CD4-positive, alpha-beta T cell treated with Interleukin-4 for 4 hours (primary cell): ENCODE results near the gene SCT.

ENCODE experiments used
- DNase-seq: peaks from one replicate; pipeline ENCODE4 v3.0.0-alpha.2; 2020

SCT gene

DNA sequence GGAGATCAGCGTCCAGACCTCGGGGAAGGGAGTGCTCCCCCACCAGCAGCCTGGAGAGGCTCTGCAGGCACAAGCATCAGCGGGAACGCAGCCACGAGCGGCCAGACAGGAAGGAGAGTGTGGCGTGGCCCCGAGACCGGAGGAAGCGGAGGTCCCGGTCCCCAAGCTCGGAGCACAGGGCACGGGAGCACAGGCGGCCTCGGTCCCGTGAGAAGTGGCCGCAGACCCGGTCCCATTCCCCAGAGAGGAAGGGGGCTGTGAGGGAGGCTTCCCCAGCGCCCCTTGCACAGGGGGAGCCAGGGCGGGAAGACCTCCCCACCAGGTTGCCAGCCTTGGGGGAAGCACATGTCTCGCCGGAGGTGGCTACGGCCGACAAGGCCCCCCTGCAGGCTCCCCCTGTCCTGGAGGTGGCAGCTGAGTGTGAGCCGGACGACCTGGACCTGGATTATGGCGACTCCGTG is 18.2 kb downstream of the SCT start:
- no peak for DNase-seq

DNA sequence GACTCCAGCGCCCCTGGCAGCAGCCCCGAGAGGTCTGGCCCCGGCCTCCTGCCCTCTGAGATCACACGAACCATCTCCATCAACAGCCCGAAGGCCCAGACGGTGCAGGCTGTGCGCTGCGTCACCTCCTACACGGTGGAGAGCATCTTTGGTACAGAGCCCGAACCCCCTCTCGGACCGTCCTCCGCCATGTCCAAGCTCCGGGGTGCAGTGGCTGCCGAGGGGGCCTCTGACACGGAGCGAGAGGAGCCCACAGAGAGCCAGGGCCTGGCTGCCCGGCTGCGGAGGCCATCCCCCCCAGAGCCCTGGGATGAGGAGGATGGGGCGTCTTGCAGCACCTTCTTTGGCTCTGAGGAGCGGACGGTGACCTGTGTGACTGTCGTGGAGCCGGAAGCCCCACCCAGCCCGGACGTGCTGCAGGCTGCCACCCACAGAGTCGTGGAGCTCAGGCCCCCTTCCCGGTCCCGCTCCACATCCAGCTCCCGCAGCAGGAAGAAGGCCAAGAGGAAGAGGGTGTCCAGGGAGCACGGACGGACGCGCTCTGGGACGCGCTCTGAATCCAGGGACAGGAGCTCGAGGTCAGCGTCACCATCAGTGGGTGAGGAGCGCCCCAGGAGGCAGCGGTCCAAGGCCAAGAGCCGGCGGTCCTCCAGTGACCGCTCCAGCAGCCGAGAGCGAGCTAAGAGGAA is 18.9 kb downstream of the SCT start:
- no peak for DNase-seq

DNA sequence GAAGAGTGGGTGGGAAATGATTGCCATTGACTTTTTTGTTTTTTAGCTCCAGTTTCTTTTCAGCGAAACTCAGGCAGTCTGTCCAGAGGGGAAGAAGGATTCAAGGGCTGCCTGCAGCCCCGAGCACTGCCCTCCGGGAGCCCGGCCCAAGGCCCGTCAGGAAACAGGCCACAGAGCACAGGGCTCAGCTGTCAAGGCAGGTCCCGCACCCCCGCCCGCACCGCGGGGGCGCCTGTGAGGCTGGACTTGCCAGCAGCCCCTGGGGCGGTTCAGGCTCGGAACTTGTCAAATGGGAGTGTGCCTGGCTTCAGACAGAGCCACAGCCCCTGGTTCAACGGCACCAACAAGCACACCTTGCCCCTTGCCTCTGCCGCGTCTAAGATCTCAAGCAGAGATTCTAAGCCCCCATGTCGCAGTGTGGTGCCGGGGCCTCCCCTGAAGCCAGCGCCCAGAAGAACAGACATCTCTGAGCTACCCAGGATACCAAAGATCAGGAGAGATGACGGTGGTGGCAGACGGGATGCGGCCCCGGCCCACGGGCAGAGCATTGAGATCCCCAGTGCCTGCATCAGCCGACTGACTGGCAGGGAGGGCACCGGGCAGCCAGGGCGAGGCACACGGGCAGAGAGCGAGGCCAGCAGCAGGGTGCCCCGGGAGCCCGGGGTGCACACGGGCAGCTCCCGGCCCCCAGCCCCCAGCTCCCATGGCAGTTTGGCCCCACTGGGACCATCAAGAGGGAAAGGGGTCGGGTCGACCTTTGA is 19.8 kb downstream of the SCT start:
- no peak for DNase-seq

DNA sequence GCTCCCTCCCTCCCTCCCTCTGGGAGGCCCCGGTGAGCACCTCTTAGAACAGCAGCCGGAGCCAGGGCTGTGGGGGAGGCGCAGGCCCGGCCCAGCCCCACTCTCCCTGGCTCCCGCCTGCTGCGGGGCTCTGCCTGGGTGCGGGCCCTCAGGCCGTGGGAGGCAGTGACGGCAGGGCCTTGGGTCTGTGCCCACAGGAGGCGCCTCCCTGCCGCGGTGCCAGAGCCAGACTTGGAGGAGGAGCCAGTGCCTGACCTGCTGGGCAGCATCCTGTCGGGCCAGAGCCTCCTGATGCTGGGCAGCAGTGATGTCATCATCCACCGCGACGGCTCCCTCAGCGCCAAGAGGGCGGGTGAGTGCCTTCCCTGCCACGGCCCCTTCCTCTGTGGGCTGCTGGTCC is 20.7 kb downstream of the SCT start:
- DNase-seq, result no peak

DNA sequence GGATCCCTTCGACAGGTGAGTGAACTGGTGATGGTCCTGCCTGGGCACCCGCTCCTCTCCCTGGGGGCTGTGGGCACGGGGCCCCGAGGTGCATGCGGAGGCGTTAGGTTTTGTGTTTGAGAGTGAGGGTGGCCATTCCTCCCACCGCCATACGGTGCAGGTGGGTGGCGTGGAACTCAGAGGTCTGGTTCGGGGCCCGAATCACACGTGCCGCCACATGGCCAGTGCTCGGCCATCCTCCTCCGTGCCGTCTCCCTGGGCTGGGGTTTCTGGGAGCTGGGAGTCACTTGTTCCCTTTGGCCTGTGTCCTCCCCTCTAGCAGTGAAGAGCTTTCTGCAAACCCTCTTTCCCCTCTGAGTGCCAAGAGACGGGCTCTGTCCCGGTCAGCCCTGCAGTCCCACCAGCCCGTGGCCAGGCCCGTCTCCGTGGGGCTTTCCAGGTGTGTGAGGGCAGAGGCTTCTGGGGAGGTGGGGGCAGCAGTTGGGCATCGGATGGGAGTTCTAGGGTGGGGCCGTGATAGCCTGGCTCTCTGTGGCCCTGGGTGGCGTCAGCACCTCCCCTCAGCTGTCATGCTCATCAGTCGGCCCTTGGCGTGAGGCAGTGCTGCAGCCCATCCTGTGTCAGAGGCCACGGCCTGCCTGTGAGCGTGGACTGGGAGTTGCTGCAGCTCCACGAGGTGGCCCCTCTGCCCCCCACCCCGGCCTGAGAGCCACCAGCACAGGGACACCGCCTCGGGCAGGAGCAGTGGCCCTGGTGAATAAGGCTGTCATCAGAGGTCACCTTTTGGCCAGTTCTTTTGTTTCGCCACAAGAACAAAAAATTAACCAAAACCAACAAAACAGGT is 21.5 kb downstream of the SCT start:
- DNase-seq, result no peak

DNA sequence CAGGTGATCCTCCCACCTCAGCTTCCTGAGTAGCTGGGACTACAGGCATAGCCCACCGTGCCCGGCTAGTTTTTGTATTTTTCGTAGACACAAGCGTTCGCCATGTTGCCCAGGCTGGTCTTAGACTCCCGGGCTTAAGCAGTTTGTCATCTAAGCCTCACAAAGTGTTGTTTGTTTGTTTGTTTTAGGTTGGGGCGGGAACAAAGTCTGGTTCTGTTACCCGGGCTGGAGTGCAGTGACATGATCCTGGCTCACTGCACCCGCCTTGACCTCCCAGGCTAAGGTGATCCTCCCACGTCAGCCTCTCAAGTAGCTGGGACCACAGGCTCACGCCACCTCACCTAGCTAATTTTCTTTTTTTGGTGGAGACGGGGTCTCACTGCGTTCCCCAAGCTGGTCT is 23.8 kb downstream of the SCT start:
- no peak for DNase-seq

DNA sequence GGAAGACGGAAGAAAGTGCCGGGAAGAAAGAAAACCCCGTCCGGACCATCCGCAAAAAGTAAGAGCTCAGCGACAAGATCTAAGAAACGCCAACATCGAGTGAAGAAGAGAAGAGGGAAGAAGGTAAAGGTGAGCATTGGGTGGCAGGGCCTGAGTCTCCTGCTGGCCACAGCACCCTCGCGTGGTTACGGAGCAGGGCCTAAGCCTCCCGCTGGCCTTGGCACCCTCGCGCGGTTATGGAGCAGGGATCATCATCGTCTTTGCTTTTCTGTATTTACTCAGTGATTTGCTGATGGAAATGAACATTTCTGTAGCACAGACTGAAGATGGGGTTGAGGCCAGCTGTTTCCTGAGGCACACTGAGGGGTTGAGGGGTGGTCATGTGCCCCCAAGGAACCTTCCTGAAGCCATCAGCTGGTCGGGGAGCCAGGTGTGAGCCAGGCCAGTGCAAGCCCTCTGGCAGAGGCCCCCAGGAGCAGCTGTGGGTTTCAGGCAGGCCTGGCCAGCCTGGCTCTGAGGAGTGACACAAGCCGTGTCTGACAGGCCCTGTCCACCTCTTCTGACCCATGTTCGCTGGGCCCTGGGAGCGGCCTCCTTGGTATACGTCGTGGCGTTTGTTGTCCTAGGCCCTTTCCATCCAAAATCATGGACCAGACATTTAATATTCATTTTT is 25.3 kb downstream of the SCT start:
- DNase-seq, result no peak

DNA sequence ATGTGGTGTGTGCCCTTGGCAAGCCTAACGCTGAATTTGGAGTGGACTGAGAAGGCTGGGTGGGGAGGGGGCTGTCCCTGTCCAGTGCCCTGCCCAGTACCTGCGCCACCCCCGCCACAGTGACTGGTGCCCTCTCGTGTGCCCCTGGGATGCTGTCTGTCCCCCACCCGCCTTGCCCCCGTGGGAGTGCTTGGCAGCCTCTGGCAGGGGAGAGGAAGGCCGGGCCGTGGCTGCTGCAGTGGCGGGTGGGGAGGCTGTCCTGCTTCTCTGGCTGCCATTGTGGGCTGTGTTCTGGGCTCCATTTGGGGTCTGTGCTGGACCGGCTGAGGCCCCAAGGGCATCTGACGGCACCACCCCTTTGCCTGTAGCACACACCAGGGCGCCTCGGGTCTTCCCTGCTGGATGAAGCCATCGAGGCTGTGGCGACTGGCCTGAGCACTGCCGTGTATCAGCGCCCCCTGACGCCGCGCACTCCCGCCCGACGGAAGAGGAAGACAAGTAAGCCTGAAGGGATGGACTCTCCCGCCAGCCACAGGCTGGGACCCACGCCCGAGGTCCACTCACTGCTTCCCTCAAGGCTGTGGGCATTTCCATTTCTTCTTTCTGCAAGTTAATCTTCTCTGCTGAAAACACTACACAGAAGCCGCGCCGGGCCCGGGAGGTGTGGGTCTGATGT is 28.8 kb downstream of the SCT start:
- no peak for DNase-seq

DNA sequence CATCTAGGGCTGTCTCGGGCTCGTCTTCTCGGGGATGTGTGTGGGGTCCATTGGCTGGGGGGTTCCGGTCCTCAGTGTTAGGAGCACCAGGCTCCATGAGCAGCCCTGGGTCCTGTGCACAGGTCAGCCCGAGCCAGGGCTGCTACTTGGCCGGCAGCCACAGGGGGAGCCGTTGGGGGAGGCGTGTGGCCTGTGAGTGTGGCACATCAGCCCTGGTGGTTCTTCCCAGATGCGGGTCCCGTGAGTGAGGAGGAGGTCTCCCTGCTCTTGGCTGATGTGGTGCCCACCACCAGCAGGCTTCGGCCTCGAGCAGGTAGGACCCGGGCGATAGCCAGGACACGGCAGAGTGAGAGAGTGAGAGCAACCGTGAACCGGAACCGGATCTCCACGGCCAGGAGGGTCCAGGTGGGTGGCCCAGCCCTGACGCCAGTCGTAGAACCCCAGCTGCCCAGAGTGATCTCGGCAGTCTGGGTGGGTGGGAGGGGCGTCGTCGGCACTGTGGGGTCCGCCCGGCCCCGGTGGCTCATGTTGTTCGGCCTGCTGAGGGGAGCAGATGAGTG is 29.7 kb downstream of the SCT start:
- DNase-seq, result no peak

DNA sequence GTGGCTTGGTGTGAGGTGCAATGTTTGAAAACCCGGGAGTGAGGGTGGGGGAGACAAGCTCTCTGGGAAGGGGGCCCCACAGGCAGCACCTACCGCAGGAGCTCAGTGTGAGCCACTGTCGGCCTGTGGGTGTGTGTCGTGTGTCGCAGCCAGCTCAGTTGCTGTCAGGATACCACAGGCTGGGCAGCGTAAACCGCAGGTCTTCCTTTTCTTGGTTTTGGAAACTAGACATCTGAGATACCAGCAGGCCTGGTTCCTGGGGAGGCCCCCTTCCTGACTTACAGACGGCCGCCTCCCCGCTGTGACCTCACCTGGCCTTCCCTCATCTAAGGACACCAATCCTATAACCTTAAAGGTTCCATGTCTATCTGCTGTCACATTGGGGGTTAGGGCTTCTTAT is 30.6 kb downstream of the SCT start:
- DNase-seq, result no peak

DNA sequence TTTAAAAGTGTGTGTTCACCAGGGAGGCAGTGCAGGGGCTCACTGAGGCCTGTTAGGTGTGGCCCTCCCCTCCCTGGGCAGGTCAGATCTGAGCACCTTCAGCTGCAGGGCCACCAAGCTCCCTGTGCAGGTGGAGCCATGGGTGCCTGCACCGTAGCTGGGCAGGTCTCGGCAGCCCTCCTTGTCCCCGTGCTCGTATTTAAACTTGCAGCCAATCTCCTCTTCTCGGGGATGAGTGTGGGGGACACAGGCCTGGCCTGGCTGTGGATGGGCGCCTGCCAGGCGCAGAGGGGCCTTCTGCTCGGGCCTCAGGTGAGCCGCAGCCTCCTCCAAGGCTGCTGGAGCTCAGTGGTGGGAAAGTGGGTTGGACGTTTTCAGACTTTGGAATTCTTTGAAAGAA is 31.6 kb downstream of the SCT start:
- DNase-seq, result no peak

DNA sequence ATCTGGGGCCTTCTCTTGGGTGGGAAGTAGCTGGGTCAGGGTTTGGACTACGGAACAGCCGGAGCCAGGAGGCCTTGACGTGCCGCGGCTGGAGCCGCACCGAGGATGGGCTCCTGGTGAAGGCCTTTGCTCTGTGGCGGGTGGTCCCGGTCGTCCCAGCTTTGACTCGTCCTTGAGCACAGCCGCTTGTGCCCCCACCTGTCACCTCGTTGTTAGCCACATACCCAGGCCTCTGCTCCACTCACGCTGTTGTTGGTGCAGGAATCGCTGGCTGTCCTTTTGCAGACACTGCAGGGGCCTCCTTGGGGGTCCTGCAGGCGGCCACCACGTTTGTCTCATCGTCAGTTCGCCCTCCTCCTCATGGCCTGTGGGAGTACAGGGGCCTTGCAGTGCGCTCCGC is 33.6 kb downstream of the SCT start:
- no peak for DNase-seq

DNA sequence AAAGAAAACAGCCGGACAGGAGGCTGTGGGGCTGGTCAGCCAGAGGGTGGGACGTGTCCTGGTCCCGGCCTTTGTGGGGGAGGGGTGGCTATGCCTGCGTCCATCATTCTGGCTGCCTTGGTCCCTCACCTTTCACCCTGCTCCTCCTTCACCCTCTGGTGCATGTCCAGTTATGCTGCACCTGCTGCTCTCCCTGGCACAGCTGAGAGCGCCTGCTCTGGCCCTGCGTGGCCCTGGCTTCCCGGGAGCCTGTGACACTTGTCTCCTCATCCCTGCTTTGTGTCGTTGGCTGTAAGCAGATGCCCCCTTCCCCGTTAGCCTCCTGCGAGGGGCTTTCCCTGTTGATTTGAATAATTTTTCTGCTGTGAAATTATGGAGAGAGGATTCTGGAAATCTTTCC is 34.1 kb downstream of the SCT start:
- DNase-seq, result no peak

DNA sequence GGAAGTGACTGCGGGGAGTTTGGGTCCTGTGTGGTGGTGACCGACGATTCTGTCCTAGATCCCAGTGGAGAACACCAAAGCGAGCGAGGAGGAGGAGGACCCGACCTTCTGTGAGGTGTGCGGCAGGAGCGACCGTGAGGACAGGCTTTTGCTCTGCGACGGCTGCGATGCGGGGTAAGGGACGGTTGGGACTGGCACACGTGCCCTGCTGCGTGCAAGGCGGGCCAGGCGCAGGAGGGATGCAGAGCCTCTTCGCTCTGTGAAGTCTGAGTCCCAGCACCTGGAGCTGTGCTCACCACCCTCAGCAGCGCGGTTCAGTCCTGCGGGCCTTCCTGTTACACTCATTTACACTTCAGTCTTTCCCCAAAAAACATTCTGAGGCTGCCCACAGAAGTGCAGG is 34.5 kb downstream of the SCT start:
- no peak for DNase-seq

DNA sequence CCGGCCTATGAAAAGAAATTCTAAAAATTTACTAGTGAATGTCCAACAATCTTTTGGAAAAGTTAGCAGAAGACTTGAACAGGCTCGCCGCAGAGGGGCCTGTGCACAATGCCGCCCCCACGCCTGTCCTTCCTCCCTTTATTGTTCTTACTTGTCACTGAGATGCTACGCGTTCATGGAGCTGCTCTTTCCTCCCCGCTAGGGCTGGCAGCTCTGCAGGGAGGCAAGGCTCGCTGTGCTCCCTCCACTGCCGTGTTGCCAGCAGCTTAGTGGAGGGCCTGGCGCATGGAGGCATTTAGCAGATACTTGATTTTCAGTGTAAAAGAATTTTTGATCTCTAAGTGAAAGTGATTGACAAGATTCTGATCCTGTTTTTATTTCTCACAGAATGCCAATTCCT is 36.0 kb downstream of the SCT start:
- DNase-seq, result no peak

DNA sequence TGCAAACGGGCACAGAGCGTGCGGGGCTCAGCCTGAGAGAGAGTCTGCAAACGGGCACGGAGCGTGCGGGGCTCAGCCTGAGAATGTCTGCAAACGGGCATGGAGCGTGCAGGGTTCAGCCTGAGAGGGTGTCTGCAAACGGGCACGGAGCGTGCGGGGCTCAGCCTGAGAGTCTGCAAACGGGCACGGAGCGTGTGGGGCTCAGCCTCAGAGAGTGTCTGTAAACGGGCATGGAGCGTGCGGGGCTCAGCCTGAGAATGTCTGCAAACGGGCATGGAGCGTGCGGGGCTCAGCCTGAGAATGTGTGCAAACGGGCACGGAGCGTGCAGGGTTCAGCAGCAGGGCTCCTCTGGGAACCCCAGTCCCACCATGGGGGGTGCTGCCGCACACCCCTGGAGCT is 37.2 kb downstream of the SCT start:
- DNase-seq, result no peak

DNA sequence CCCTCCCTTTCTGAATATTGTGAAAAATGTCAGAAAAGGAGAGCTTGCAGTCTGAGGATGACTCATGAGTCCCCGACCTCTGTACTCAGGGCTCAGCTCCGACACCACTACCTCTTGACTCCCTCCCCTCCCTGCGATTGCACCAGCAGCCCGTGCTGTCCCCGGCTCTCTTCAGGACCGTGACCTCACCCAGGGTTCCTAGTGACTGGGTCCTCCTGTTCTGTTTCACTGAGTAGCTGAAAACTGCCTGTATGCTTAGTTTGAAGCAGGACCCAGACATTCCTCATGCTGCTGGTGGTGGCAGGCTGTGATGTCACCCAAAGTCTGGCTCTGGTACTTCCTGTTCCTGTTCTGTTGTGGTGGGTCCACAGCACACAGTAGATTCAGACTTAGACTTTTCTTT is 39.0 kb downstream of the SCT start:
- DNase-seq, result peak; percentile 86

DNA sequence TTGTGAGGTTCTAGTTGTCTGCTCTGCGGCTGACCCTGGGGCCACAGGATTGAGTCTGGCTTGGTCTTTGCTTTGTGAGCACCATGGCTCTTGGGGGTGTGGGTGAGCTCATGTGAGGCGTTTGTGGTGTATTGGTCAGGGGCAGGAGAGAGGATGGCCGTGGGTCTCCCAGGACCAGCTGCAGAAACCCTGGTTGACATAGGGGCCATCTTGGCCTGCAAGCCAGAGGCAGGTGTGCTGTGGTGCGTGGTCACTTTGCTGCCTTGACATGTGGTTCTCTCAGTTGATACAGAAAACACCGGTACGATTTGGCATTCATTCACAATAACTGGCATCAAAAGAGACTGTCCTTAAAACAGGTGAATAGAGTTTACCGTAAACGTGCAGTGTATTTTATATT is 39.4 kb downstream of the SCT start:
- DNase-seq, result no peak

DNA sequence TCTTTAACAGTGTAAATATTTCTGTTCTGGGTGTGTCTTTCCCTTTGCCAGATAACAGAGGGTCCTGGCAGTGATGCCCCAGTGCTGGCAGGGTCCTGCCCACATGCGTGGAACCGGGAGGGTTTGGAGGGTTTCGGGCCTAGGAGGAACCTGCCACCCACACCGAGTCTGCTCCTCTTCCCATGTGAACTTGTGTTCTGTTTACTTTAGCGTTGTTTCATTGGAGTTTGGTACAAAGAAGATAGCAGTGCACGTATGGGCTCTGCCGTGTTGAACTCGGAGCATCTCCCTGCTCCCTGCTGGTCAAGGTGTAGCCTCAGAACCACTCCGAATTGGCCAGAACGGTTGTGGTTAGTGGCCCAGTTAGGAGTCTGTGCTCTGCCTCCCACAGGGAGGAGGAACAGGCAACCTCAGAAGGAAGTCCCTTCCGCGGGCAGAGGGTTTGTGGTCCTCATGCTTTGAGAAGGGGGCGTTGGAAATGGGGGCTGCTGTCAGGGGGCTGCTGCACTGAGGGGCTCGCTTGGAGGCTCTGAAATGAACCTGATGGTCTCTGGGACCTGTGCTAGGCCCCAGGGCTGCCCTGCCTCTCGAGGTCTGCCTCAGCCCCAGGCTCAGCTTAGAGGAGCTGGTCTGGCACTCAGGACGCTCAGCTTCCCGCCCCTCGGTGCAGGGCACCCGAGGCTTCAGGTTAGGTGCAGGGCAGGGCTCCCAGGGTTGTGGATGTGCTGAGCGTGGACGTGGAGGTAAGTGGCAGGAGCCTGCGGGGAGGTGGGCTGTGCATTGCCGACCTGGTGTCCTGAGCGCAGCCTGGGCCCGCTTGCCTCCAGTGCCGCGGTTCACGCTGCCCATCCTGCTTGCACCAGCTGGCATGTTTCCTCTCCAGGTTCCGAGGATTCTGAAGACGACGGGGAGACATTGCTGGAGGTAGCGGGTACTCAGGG is 40.3 kb downstream of the SCT start:
- no peak for DNase-seq

DNA sequence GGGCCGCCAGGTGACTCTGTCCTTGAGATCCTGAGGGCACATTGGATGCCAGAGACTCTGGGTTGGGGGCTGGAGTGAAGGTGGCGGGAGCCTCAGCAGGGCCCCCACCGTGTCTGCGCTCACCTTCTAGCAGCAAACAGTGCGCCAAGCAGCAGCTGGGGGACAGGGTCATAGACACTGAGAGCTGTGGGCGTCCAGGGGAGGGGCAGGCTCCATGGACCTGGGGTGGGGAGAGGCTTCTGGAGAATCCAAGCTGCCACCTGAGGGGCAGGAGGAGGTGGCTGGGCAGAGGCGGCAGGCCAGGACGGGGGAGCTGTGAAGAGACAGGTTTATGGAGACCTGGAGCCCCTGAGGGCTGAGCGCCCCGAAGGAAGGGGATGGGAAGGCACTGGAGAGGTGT is 42.7 kb downstream of the SCT start:
- no peak for DNase-seq

DNA sequence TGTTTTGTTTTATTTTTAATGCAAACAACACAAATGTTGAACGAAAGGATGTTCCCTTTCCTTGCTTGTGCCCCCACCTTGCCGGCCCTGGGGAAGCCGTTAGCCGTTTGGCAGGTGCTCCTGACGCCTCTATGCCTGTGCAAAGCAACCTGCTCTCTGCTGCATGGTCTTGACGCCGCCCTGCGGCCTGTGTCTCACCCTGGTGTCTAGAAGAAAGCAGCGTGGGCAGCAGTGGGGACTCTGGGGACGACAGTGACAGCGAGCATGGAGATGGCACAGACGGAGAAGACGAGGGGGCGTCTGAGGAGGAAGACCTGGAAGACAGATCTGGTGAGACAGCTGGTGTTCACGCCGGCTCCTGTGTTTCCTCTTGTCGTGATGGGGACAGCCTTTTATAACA is 45.2 kb downstream of the SCT start:
- DNase-seq, result no peak
